ENCODE data around the gene AHRR. TPM values are rescaled to one million over a fixed set of nuclear protein-coding genes. Genes with fewer than 3 reads are reported as not detected.

The AHRR gene
- total RNA-seq, 2 donors from 2014 or later: 1.9 to 2.1 TPM

GRCh38 chr5:324736-325612 is 3.5 kb downstream of the AHRR start:
- TF ChIP-seq CTCF (IDR thresholded peaks at IDR 0.05): no peak
- Histone ChIP-seq H3K4me1 (peaks cover 7% of the 10 kb centered on the region), H3K9me3 (no peaks in the 10 kb centered on the region), H3K4me3 (no peak overlapping the region), H3K27ac (no peak overlapping the region), H3K9ac (ENCODE audit: low read depth in 2 of 2, low read length in 2 of 2) (no peak overlapping the region), H3K27me3 (peaks cover 31% of the 10 kb centered on the region), H3K36me3 (no peaks in the 10 kb centered on the region)
- intact Hi-C loops (cut with DNase I): loop anchor here (5.0 kb wide), 1 partner anchor 102 kb away; no protein-coding TSS in a partner anchor
- no peak for DNase-seq

DNA sequence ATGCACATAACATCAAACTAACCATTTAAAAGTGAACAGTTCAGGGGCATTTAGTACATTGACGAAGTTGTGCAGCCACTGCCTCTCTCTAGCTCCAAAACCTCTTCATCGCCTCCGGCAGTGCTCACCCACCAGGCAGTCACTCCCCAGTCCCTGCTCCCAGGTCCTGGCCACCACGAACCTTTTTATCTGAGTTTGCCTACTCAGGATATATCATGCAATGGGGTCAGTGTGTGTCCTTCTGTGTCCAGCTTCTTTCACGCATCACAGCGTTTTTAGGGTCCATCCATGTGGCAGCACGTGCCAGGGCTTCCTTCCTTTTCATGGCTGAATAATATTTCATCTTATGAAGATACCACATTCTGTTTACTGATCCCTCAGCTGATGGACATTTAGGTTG is 4.6 kb downstream of the AHRR start:
- Histone ChIP-seq H3K4me3 (no peak overlapping the region), H3K36me3 (no peaks in the 10 kb centered on the region), H3K4me1 (peaks cover under 1% of the 10 kb centered on the region), H3K9ac (ENCODE audit: low read depth in 2 of 2, low read length in 2 of 2) (no peak overlapping the region), H3K9me3 (no peaks in the 10 kb centered on the region), H3K27me3 (peaks cover 20% of the 10 kb centered on the region), H3K27ac (no peak overlapping the region)
- DNase-seq: no peak
- intact Hi-C loops (cut with DNase I): no loop called here
- TF ChIP-seq CTCF (IDR thresholded peaks at IDR 0.05): no peak

- Histone ChIP-seq H3K9ac (ENCODE audit: low read depth in 2 of 2, low read length in 2 of 2) (no peak overlapping the region), H3K4me1 (no peaks in the 10 kb centered on the region), H3K9me3 (no peaks in the 10 kb centered on the region), H3K27ac (no peak overlapping the region), H3K27me3 (no peaks in the 10 kb centered on the region), H3K36me3 (no peaks in the 10 kb centered on the region), H3K4me3 (no peak overlapping the region)
- no peak for DNase-seq
- intact Hi-C loops (cut with DNase I): no loop called here
- TF ChIP-seq CTCF (IDR thresholded peaks at IDR 0.05): no peak
These were observed 7.7 kb downstream of the AHRR start for GRCh38 chr5:329121-329735.

GRCh38 chr5:329768-330167 is 8.3 kb downstream of the AHRR start:
- intact Hi-C loops (cut with DNase I): no loop called here
- no peak for TF ChIP-seq CTCF (IDR thresholded peaks at IDR 0.05)
- H3K27ac ChIP-seq: no peak overlapping the region
- H3K4me1 ChIP-seq: no peaks in the 10 kb centered on the region
- DNase-seq: no peak
- no peaks in the 10 kb centered on the region for H3K27me3 ChIP-seq
- no peak overlapping the region for H3K9ac ChIP-seq (ENCODE audit: low read depth in 2 of 2, low read length in 2 of 2)
- H3K9me3 ChIP-seq: no peaks in the 10 kb centered on the region
- H3K4me3 ChIP-seq: no peak overlapping the region
- H3K36me3 ChIP-seq: no peaks in the 10 kb centered on the region

DNA sequence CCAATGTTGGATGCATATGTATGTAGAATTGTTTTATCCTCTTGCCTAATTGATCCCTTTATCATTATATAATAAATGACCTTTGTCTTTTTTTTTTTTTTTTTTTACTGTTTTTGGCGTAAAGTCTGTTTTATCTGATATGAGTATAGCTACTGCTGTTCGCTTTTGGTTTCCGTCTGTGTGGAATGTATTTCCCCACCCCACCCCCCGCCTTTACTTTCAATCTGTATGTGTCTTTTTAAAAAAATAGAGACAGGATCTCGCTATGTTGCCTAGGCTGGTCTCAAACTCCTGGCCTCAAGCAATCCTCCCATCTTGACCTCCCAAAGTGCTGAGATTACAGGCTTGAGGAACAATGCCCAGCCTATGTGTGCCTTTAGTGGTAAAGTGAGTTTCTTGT is 11.3 kb downstream of the AHRR start:
- no peak overlapping the region for H3K4me3 ChIP-seq
- intact Hi-C loops (cut with DNase I): no loop called here
- no peak for DNase-seq
- no peaks in the 10 kb centered on the region for H3K27me3 ChIP-seq
- no peaks in the 10 kb centered on the region for H3K36me3 ChIP-seq
- no peak for TF ChIP-seq CTCF (IDR thresholded peaks at IDR 0.05)
- H3K4me1 ChIP-seq: no peaks in the 10 kb centered on the region
- H3K27ac ChIP-seq: no peak overlapping the region
- H3K9ac ChIP-seq (ENCODE audit: low read depth in 2 of 2, low read length in 2 of 2): no peak overlapping the region
- H3K9me3 ChIP-seq: no peaks in the 10 kb centered on the region

Data from colonic mucosa (tissue), 4 donors.